HG02852 (cell line): Measurements from ENCODE around the gene ATP6AP1.
"Not testable (repeated sequence)": the region's sequence is repeated elsewhere in the genome, so short reads cannot be mapped to it uniquely, and the experiment has no call there.

Experiments used
- ATAC-seq: cut with Tn5 transposase; IDR thresholded peaks from one replicate; pipeline ENCODE4 v1.9.1; 2021; ENCODE audit warnings: mild to moderate bottlenecking, moderate library complexity; ENCODE audit not compliant: unreplicated experiment

ATP6AP1 gene

DNA sequence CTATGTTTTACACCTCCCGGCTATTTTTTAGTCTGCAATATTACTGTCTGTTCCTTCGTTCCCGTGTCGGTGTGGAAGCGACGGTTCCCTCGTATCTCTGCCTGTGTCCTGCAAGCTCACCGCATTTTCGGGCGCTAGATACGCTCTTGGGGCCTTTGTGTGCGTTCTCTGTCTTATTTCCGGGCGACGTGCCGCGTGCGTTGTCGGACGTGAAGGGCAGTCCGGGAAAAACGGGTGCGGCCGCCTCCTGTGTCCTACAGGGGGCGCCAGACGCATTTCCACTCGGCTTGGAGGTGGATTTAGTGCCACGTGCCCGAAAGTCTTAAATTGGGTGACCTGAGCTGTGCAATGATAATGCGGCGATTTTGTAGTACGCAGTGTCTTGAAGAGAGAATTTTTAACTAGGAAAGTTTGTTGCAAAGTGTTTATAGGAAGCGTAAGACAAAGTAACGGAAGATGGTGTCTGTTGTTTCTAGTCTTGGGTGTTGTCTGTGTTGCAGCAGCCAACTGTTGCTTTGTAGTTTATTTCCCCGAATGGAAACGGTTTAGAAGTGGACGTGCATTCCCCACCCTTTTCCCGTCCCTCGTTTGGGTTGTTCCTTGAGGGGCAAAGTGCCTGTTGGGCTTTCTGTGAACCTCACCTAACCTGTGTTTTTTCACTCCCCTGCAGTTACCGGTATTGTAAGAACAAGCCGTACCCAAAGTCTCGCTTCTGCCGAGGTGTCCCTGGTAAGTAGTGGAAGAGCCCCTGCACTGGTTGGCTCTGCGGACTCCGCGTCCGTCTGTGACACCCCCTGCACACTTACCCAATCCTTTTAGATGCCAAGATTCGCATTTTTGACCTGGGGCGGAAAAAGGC lies 29.6 kb upstream of the ATP6AP1 start:
- peak; percentile 30 for ATAC-seq

DNA sequence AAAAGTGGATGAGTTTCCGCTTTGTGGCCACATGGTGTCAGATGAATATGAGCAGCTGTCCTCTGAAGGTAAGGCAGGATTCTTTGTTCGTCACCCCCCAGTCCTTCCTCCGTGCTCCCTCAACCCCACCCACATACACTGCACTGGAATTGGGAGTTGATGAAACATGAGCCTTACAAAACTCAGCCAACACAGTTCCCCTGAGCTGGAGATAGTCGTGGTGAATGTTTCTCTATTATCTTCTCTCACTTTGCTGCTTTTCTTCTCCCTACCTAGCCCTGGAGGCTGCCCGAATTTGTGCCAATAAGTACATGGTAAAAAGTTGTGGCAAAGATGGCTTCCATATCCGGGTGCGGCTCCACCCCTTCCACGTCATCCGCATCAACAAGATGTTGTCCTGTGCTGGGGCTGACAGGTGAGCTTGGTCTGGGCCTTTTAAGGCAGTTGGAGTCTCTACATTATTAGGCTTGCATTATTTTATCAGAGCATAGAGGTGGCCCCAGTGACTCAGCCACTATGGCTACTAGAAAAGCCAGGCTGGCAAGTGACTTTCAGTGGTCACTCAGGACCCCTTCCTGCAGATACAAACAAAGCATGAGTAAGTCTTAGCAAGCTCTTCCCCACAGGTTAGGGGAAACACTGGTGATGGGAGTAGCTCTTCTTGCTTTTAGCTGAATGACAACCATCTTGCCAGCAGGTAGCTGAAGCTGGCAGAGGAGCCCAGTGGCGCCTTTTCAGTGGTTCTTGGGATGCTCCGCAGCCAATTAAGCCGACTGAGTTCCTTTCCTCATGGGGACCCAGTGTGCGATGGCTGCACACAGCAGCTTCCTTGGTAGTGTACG lies 28.7 kb upstream of the ATP6AP1 start:
- ATAC-seq = no peak

DNA sequence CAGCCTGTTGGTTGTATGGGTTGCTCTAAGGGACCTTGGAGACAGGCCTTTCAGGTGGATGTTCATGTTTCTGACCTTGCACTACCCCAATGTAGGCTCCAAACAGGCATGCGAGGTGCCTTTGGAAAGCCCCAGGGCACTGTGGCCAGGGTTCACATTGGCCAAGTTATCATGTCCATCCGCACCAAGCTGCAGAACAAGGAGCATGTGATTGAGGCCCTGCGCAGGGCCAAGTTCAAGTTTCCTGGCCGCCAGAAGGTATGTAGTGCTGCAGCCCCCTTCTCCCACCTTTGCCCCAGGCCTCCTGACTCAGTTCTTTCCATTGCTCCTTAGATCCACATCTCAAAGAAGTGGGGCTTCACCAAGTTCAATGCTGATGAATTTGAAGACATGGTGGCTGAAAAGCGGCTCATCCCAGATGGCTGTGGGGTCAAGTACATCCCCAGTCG lies 28.1 kb upstream of the ATP6AP1 start:
- ATAC-seq = not testable (repeated sequence)

DNA sequence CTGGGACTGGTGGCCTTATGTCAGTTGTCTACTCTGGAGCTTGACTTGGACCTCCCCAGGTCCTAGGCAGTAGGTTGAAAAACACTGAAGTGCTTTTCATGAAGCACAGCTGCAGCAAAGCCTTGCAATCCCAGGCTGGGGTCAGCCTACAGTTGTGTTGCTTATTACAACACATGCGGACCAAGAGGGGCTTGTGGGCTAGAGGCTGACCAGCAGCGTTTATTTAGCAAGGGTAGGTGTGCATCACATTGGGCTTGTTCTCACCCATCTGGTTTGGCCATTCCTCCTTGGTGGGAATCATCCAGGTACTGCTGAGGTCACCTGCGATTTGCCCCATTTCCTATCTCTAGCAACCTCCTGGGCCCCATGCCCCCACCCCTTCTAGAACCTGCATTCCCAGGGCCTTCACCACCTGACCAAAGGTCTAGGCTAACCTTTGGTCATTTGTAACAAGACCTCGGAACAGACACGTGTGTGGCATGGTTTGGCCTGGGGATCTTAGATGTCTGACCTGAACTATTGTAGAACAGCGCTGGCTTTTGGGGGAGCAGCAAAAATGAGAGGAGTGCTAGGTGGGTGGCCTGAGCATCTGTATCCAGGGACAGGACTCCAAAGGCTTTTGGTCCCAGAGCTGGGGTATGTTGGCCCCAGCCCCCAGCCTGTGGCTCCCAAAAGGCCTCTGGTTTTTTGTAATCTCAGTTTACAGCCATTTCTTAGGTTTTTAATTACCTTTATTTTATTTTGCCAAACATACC lies 27.3 kb upstream of the ATP6AP1 start:
- no peak for ATAC-seq

DNA sequence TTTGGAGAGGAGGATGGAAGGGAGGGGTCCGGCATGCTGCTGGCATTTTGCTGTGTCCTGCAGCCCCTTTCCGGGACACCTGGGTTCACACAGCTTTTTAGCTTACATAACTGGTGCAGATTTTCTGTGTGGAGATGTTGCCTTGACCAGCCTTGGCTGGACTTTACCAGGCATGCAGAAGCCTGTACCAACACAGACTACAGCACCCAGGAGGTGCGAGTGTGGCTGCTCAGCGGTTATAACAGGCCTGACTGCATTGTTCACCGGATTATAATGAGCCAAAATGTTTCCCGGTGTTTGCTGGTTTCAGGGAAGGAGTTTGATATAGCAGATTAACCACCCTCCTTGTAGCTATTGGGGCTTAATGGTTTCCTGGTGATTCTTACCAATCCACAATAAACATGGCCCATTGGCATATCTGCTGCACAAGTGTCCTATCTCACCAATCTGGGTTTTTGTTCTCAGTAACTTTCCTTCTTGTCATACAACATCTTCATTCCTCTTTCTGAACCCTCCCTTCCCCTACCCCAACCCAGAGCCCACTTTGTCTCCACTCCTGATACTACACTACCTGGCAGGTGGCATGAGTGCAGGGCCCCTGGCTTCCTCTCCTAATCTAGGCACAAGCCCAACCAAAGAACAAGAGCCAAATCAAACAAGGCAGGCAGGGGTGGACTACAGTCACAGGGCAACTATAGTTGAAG lies 26.4 kb upstream of the ATP6AP1 start:
- no peak for ATAC-seq

DNA sequence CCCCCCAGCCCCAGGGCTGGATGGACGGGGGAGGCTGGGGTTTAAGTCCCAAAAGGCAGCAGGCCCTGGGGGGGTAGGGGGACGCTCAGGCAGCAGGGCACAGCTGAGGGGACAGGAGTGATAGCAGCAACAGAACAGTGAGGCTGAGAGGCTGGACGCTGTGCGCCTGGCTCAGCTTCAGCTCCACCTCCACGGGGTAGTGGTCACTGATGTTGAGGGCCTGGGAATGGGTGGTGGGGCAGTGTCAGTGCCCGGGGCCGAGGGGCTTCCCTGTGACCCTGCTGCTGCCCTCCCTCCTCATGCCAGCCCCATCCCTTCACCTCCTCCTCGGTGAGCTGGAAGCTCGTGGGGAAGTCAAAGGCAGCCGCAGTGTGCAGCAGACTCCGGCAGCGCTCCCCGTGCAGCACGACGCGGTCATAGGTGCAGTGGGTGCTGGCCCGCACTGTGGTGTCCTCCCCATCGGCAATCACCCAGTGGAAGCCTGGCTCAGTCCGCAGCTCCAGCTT lies 25.8 kb upstream of the ATP6AP1 start:
- ATAC-seq = no peak

DNA sequence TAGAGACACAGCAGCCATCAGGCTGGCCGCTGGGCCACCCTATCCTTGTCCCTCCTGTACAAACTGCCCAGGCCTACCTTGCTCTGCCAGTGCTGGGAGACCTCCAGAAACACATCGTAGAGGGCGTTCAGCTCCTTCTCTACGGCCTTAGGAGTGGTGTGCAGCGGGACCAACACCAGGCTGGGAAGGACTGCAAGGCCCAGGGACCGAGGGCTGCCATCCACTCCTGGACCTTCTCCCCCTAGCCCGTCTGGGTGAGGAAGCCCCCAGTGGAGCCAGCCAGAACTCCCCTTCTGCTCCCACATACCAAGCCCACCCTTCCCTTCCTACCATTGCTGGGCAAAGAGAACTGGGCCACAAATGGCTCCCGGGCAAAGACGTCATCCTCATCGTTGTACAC lies 25.3 kb upstream of the ATP6AP1 start:
- no peak for ATAC-seq

DNA sequence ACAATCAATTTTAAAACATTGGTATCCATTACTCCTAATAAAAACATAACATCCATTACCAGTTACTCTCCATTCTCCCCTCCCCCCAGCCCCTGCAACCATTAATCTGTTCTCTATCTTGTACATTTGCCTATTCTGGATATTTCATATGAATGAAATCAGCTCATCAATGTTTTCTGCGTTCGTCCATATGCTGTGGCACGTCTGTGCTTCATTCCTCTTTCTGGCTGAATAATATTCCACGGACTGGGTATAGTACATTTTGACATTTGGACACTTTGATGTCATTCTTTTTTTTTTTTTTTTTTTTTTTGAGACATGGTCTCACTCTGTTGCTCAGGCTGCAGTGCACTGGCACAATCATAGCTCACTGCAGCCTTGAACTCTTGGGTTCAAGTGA lies 24.6 kb upstream of the ATP6AP1 start:
- ATAC-seq = no peak

DNA sequence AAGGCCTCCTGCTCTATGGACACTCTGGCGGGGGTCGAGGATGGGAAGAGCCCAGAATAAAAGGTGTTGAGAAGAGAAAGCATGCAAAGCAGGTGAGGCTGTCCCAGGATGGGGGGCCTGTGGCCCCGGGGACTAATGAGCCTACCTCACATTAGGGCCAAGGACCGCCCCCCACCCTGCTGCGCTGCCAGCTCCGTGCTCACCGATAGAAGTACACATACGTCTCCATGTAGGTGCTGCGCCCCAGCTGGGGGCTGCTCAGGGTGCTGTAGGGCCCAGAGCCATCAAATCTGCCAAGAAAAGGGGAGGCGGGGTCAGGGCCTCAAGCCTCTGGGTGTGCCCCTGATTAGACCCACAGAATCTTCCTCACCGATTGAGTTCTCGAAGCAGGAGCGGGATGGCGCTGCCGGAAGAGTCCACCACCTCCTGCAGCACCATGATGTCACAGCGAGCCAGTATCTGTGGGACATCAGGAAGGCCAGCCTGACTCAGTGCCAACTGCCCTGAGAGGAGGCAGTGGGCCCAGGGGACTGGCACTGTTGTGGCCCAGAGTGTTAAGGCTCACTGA lies 23.8 kb upstream of the ATP6AP1 start:
- no peak for ATAC-seq

DNA sequence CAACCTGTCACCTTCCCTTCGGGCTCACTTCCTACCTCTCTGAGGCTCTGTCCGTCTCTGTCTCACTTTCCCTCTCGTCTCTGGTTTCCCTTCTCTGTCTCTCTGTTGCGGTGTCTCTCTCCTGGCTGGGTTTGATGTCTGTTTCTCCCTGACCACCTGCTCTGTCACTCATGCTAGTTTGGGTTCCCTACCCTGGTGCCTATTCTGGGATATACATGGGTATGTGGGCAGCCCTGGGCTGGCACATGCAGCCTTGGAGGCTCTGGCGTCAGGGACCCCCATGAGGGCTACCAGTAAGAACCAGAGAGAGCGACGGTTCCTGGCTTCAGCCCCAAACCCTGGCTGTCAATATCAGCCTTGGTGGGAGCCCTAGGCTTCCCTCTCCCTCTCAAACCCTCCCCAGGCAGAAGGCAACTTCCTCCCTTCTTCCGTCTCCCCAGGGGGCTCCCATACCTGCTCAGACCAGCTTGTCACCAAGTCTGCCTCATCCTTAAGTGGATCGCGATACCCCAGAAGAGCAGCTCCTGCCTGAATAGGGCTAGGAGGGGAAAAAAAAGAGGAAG lies 19.7 kb upstream of the ATP6AP1 start:
- no peak for ATAC-seq

DNA sequence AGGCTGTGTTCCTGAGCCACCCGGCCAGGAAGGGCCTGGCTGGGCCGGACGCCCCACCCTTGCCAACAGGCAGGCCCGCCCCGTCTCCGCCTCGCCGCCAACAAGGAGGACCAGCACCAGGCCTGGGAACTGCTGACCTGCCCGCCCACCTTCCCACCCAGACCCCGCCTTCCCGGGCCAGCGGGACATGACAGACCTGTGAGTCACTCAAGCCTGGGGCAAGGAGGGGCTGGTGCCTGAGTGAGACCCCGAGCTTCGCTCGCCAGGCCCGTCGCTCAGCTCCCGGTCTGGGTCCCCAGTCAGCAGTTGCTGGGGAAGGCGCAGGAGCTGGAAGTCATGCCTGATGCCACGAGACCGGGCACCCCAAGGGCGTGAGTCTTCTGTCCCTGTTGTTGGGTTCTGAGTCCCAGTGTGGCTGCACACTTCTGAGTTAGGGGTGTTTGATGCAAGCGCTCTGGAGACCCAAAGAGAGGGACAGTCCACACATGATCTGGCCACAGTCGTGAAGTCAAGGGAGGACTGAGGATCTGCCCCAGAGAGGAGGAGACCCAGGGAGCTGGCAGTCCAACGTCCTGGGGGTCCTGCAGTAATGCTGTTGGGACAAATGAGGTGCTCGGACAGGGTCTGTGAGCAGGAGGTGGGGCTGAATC lies 19.1 kb upstream of the ATP6AP1 start, which contains the start of gene DNASE1L1:
DNASE1L1 (minus strand) TSS at position 33 of the 650 bp plus-strand sequence. CDS start 3,686 bp downstream, outside the sequence.
- no peak for ATAC-seq

DNA sequence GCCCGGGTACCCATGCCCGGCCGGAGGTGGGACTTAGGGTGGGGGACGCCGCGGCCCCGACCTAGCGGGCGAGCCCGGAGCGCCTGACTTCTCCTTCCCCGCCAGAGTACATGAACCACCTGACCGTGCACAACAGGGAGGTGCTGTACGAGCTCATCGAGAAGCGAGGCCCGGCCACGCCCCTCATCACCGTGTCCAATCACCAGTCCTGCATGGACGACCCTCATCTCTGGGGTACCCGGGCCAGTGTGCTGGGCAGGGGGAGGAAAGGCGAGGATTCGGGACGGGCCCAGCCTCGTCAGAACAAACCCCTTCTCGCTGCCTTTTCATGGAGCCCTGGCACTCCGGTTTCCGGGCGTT lies 16.5 kb upstream of the ATP6AP1 start:
- peak; percentile 50 for ATAC-seq

DNA sequence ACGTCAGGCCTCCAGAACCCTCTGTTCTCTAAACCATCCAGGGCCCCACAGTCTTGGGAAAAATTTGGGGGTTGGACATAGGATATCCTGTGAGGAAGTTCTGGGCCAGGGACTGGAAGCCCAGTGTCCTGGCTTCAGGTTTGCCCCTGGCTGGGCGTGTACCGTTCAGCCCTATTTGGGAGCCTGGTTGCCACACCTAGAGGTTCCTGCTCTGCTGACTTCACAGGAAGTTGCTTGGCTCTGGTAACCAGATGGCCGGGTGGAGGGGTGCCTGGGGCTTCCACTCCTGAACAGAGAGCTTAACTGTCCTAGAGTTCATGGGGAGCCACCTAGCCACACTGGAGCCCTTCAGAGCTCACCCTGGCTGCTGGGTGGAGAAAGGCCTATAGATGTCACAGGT lies 16.0 kb upstream of the ATP6AP1 start:
- ATAC-seq = no peak

DNA sequence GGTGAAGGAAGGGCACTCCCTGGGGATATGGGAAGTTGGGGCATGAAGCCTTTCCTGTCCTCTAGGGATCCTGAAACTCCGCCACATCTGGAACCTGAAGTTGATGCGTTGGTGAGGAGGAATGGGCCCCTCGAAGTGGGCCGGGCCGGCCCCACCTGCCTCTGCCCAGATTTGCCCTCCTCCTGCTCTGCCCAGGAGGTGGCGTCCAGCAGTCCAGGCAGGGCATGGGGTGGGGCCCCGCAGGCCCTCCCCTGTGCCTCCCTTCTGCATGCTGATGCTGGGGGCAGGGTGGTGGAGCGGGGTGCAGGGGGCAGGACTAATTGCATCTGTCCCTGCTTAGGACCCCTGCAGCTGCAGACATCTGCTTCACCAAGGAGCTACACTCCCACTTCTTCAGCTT lies 15.3 kb upstream of the ATP6AP1 start:
- no peak for ATAC-seq

DNA sequence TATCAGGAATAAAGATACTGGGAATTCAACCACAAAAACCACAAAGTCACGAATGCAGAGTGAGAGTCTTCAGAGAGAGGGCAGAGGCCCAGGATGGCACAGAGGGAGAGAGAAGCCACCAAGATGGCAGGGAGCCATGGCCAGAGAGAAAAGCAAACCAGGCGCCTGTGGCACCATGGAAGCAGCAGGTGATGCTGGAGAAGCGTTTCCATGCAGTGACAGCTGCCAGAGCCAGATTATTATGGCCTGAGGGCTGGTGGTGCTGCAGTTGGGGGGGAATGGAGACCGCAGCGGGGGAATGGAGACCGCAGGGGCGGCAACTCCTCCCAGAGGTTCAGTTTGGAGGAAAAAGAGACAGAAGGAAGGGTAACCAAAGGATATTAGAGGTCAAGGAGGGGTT lies 11.3 kb upstream of the ATP6AP1 start:
- ATAC-seq = no peak

DNA sequence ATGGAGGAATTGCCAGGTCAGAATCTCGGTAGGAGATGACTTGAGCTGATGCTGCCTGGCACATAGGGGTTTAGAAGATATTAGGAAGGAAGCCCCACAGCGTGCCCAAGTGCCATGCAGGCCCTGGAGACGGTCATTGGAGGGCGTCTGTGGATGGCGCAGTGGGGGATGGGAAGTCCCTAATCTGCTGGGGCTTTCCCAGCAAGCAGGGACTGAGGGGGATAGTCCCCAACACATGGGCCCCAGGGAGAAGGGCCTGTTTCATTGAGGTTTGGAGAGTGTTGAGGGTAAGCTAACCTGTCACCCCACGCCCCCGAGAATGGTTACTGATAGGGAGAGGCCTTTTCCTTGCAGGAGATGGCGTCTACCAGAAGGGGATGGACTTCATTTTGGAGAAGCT lies 9.3 kb upstream of the ATP6AP1 start:
- no peak for ATAC-seq

DNA sequence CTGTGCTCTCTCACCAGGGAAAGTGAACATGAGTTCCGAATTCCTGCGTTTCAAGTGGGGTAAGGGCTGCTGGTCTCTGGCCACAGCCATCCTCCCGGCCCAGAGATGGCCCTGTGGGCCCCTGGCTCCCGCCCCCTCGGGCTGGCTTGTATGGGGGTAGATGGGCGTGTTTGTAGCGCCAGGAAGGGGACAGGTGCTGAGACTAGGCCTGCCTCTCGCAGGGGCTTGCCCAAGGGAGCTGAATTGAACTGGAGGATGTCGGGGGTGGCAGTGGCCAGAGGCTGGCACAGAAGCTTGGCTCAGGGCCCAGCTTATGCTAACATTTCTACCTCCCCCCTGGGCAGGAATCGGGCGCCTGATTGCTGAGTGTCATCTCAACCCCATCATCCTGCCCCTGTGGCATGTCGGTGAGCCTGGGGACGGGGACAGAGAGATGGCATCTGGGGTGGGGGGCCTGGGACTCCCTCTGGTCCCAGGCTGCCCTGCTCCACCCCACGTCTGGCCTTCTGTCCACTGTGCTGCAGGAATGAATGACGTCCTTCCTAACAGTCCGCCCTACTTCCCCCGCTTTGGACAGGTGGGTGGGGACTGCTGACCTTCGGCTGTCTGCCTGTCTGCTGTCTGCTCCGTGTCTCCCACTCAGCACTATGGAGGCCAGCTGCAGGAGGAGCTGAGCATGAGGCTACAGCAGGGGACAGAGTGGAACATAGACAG lies 8.6 kb upstream of the ATP6AP1 start:
- no peak for ATAC-seq

DNA sequence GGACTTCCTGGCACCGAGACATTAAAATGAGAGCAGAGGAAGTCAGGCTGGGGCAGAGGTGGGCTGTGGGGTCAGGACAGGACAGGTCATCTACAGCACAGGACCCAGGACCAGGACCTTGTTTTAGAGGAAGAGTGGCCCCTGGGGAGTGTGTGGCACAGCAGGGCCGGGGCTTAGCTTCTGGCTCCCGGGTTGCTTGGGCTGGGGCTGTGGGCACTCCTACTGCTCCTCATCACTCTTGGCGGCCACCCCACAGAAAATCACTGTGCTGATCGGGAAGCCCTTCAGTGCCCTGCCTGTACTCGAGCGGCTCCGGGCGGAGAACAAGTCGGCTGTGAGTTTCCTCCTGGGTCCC lies 8.1 kb upstream of the ATP6AP1 start:
- no peak for ATAC-seq
